ENCODE measurements around the gene ITCH. TPM values are rescaled to one million over a fixed set of nuclear protein-coding genes. Genes with fewer than 3 reads are reported as not detected.

The ITCH gene
- total RNA-seq, 1 experiment from 2014 or later, result 78.8 TPM

GRCh38 chr20:34558320-34559218 is 195.5 kb downstream of the ITCH start, which contains the start of gene MAP1LC3A (continued):
- TF ChIP-seq EZH2phosphoT487 (IDR thresholded peaks at IDR 0.05; ENCODE audit: borderline replicate concordance), result no peak
- no peak for TF ChIP-seq ZFX (IDR thresholded peaks at IDR 0.05)
- no peak for TF ChIP-seq YY1 (IDR thresholded peaks at IDR 0.05; ENCODE audit: extremely low read depth, insufficient replicate concordance, low read depth, low read length)
- no peak for TF ChIP-seq EGR1 (IDR thresholded peaks at IDR 0.05; ENCODE audit: low read depth)
- TF ChIP-seq TCF7L2 (IDR thresholded peaks at IDR 0.05; ENCODE audit: borderline replicate concordance, extremely low read depth, insufficient read depth, insufficient read length), result no peak
- TF ChIP-seq POLR2AphosphoS5 (IDR thresholded peaks at IDR 0.05; ENCODE audit: low read depth, low read length), result no peak
- no peak for TF ChIP-seq SP1 (IDR thresholded peaks at IDR 0.05; ENCODE audit: low read depth)
- no peak for TF ChIP-seq ELF1 (IDR thresholded peaks at IDR 0.05; ENCODE audit: borderline replicate concordance, low read depth)
- no peak for TF ChIP-seq CEBPB (IDR thresholded peaks at IDR 0.05; ENCODE audit: low read depth)
- TF ChIP-seq CBX3 (IDR thresholded peaks at IDR 0.05; ENCODE audit: low read depth), result no peak

GRCh38 chr20:34559311-34560140 is 196.5 kb downstream of the ITCH start:
- no peak overlapping the region for H3K4me3 ChIP-seq (replicated peaks in 1 of 2; ENCODE audit: low read depth in 1 of 2, low read length in 2 of 2)
- no peaks in the 10 kb centered on the region for H3K36me3 ChIP-seq (ENCODE audit: control insufficient read depth in 1 of 2, insufficient read depth in 2 of 2, low read length in 2 of 2)
- H3K9me2 ChIP-seq (ENCODE audit: insufficient read depth), result no peaks in the 10 kb centered on the region
- RAD21 ChIA-PET (ENCODE audit: low non-redundant PET in 1 of 2, low total read pairs in 2 of 2, uncharacterized antibody in 2 of 2, unreplicated experiment in 2 of 2), result interaction anchor here in 1 of 2 experiments (0.7 kb wide), 1 partner anchor 24 kb away, joined by 6 read pairs; no protein-coding TSS in a partner anchor
- H4K20me1 ChIP-seq (ENCODE audit: insufficient read depth), result no peaks in the 10 kb centered on the region
- H3K27me3 ChIP-seq (ENCODE audit: insufficient read depth, low read length), result no peaks in the 10 kb centered on the region
- CTCF ChIA-PET, result no interaction called here
- H3K4me2 ChIP-seq (ENCODE audit: low read length), result no peak overlapping the region
- intact Hi-C loops (cut with micrococcal nuclease), result no loop called here
- POLR2A ChIA-PET, result interaction anchor here (0.7 kb wide), 1 partner anchor 172 kb away, joined by 3 read pairs; no protein-coding TSS in a partner anchor
- ATAC-seq, result no peak
- H3K9ac ChIP-seq (ENCODE audit: low read length), result no peak overlapping the region
- H3K4me1 ChIP-seq (ENCODE audit: control insufficient read depth in 1 of 2, insufficient read depth in 2 of 2, low read length in 2 of 2), result no peaks in the 10 kb centered on the region
- no peaks in the 10 kb centered on the region for H3K79me2 ChIP-seq (ENCODE audit: insufficient read depth, low read length)
- no peak for DNase-seq (ENCODE audit: low read depth, low spot score)
- H2AFZ ChIP-seq (ENCODE audit: low read depth, low read length, poor library complexity, severe bottlenecking), result no peak overlapping the region
- no TSS peak for BruUV-seq (replicated peaks)
- no peaks in the 10 kb centered on the region for H3K9me3 ChIP-seq (ENCODE audit: control insufficient read depth in 1 of 2, insufficient read depth in 1 of 2, low read depth in 1 of 2, low read length in 2 of 2)
- H3K27ac ChIP-seq (ENCODE audit: low read depth, low read length), result no peak overlapping the region
- TF ChIP-seq EGR1 (IDR thresholded peaks at IDR 0.05; ENCODE audit: low read depth) (no peak), TCF7L2 (IDR thresholded peaks at IDR 0.05; ENCODE audit: borderline replicate concordance, extremely low read depth, insufficient read depth, insufficient read length) (no peak), ATF3 (IDR thresholded peaks at IDR 0.05) (no peak), POLR2AphosphoS5 (IDR thresholded peaks at IDR 0.05; ENCODE audit: low read depth, low read length) (no peak), FOSL1 (IDR thresholded peaks at IDR 0.05; ENCODE audit: low read depth) (no peak), POLR2A (IDR thresholded peaks at IDR 0.05; ENCODE audit: borderline replicate concordance, extremely low read depth, insufficient read depth, insufficient read length) (no peak), ELF1 (IDR thresholded peaks at IDR 0.05; ENCODE audit: borderline replicate concordance, low read depth) (no peak), EZH2 (IDR thresholded peaks at IDR 0.05) (no peak), SP1 (IDR thresholded peaks at IDR 0.05; ENCODE audit: low read depth) (no peak), EZH2phosphoT487 (IDR thresholded peaks at IDR 0.05; ENCODE audit: borderline replicate concordance) (no peak), JUND (IDR thresholded peaks at IDR 0.05) (no peak), ZFX (IDR thresholded peaks at IDR 0.05) (no peak), CBX3 (IDR thresholded peaks at IDR 0.05; ENCODE audit: low read depth) (no peak), SIN3A (IDR thresholded peaks at IDR 0.05; ENCODE audit: low read depth) (no peak)
- TF ChIP-seq, protein P1, sequence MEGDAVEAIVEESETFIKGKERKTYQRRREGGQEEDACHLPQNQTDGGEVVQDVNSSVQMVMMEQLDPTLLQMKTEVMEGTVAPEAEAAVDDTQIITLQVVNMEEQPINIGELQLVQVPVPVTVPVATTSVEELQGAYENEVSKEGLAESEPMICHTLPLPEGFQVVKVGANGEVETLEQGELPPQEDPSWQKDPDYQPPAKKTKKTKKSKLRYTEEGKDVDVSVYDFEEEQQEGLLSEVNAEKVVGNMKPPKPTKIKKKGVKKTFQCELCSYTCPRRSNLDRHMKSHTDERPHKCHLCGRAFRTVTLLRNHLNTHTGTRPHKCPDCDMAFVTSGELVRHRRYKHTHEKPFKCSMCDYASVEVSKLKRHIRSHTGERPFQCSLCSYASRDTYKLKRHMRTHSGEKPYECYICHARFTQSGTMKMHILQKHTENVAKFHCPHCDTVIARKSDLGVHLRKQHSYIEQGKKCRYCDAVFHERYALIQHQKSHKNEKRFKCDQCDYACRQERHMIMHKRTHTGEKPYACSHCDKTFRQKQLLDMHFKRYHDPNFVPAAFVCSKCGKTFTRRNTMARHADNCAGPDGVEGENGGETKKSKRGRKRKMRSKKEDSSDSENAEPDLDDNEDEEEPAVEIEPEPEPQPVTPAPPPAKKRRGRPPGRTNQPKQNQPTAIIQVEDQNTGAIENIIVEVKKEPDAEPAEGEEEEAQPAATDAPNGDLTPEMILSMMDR (IDR thresholded peaks at IDR 0.05 in 2 of 3, conservative IDR thresholded peaks at IDR 0.05 in 1 of 3; ENCODE audit: borderline replicate concordance in 1 of 3, insufficient read depth in 1 of 3, low read depth in 2 of 3, low read length in 2 of 3), result no peak
- TF ChIP-seq, protein P2, sequence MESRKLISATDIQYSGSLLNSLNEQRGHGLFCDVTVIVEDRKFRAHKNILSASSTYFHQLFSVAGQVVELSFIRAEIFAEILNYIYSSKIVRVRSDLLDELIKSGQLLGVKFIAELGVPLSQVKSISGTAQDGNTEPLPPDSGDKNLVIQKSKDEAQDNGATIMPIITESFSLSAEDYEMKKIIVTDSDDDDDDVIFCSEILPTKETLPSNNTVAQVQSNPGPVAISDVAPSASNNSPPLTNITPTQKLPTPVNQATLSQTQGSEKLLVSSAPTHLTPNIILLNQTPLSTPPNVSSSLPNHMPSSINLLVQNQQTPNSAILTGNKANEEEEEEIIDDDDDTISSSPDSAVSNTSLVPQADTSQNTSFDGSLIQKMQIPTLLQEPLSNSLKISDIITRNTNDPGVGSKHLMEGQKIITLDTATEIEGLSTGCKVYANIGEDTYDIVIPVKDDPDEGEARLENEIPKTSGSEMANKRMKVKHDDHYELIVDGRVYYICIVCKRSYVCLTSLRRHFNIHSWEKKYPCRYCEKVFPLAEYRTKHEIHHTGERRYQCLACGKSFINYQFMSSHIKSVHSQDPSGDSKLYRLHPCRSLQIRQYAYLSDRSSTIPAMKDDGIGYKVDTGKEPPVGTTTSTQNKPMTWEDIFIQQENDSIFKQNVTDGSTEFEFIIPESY (IDR thresholded peaks at IDR 0.05; ENCODE audit: extremely low read depth, insufficient replicate concordance, low read length), result no peak
